OCI-LY7 (cell line): ENCODE measurements around the gene GAREM1. TPM values are rescaled to one million over a fixed set of nuclear protein-coding genes. Genes with fewer than 3 reads are reported as not detected.

ENCODE experiments used
- BruUV-seq: library from RNA; stranded (reverse); fragments of 400-500 nt; replicated peaks from 2 replicates; lab custom pipeline; 2021; lab: Mats Ljungman, UMichigan
- CTCF ChIA-PET: fragments of 300-600 bp; sonication (Branson Sonifier 250); formaldehyde crosslinking; loops from one replicate; lab custom pipeline; 2022; ENCODE audit warnings: antibody characterized with exemption; ENCODE audit not compliant: unreplicated experiment; lab: Charles Lee
- POLR2A ChIA-PET: fragments of 300-600 bp; sonication (Branson Sonifier 250); formaldehyde crosslinking; loops from one replicate; lab custom pipeline; 2022; ENCODE audit warnings: antibody characterized with exemption; lab: Charles Lee
- DNase-seq: peaks from one replicate; pipeline ENCODE4 v3.0.0-alpha.2; 2015; ENCODE audit warnings: low spot score
- H2AFZ ChIP-seq: fragments of 200-600 bp; sonication (generic), shearing (Covaris generic); 2 replicates; pipeline ENCODE4 v1.6.1; 2014; ENCODE audit warnings: mild to moderate bottlenecking, antibody characterized with exemption, low read length, moderate library complexity
- H3K27ac ChIP-seq: fragments of 200-600 bp; sonication (generic); 2 replicates; pipeline ENCODE4 v1.5.1; 2014; ENCODE audit warnings: mixed run types, low read depth, mild to moderate bottlenecking, moderate library complexity, low read length, inconsistent platforms; ENCODE audit not compliant: poor library complexity, severe bottlenecking
- H3K36me3 ChIP-seq: fragments of 200-600 bp; sonication (generic); 2 replicates; pipeline ENCODE4 v1.6.1; 2014; ENCODE audit warnings: mild to moderate bottlenecking, antibody characterized with exemption, low read length, moderate library complexity, mixed read lengths; ENCODE audit not compliant: insufficient read depth
- H3K4me1 ChIP-seq: fragments of 200-600 bp; sonication (generic); 2 replicates; pipeline ENCODE4 v1.5.1; 2014; ENCODE audit warnings: mild to moderate bottlenecking, low read length; ENCODE audit not compliant: insufficient read depth, poor library complexity, severe bottlenecking
- H3K4me2 ChIP-seq: fragments of 200-600 bp; sonication (generic); 2 replicates; pipeline ENCODE4 v1.6.1; 2014; ENCODE audit warnings: mild to moderate bottlenecking, low read length
- H3K4me3 ChIP-seq: fragments of 200-600 bp; sonication (generic); 2 replicates; pipeline ENCODE4 v1.5.1; 2014; ENCODE audit warnings: mild to moderate bottlenecking, low read depth, low read length; ENCODE audit not compliant: poor library complexity, severe bottlenecking
- H3K79me2 ChIP-seq: fragments of 200-600 bp; sonication (generic); 2 replicates; pipeline ENCODE4 v1.6.1; 2016; ENCODE audit warnings: low read depth, mild to moderate bottlenecking, low read length, moderate library complexity, mixed read lengths; ENCODE audit not compliant: insufficient read depth
- H3K9me2 ChIP-seq: fragments of 200-600 bp; sonication (generic); 2 replicates; pipeline ENCODE4 v1.6.1; 2016; ENCODE audit warnings: mild to moderate bottlenecking, low read length, mixed read lengths; ENCODE audit not compliant: insufficient read depth
- H3K9me3 ChIP-seq: fragments of 200-600 bp; sonication (generic); 2 replicates; pipeline ENCODE4 v1.6.1; 2014; ENCODE audit warnings: mild to moderate bottlenecking, mixed run types, low read length, mixed read lengths
- H4K20me1 ChIP-seq: fragments of 200-600 bp; sonication (generic); 2 replicates; pipeline ENCODE4 v1.6.1; 2014; ENCODE audit warnings: mild to moderate bottlenecking, antibody characterized with exemption, low read length, moderate library complexity, mixed read lengths; ENCODE audit not compliant: insufficient read depth
- CTCF ChIP-seq: fragments of 200-600 bp; sonication (generic); conservative IDR thresholded peaks from 2 replicates; pipeline ENCODE4 v1.5.1; 2014; ENCODE audit warnings: mild to moderate bottlenecking, antibody characterized with exemption, low read length, moderate library complexity, mixed read lengths
- EZH2phosphoT487 ChIP-seq: fragments of 200-600 bp; sonication (generic); IDR thresholded peaks from 2 replicates; pipeline ENCODE4 v1.6.1; 2018; ENCODE audit warnings: low read depth, borderline replicate concordance, mild to moderate bottlenecking, mixed run types, antibody characterized with exemption, low read length, moderate library complexity, mixed read lengths
- intact Hi-C: fragments of 100-400 bp; cut with micrococcal nuclease; formaldehyde crosslinking; loops from one replicate; pipeline ENCODE4 v1.10.0; 2022; ENCODE audit not compliant: unreplicated experiment
- total RNA-seq, 2 experiments: library from RNA; depleted of rRNA in 1 of 2; stranded (reverse); fragments of >200 nt in 1 of 2; shearing (Covaris generic) in 1 of 2; gene quantifications; 2 replicates each; pipeline ENCODE4 v1.2.3, GENCODE V29; 2014 to 2022

GAREM1 gene
- total RNA-seq, 2 experiments from 2014 or later = 1.0 to 2.7 TPM

DNA sequence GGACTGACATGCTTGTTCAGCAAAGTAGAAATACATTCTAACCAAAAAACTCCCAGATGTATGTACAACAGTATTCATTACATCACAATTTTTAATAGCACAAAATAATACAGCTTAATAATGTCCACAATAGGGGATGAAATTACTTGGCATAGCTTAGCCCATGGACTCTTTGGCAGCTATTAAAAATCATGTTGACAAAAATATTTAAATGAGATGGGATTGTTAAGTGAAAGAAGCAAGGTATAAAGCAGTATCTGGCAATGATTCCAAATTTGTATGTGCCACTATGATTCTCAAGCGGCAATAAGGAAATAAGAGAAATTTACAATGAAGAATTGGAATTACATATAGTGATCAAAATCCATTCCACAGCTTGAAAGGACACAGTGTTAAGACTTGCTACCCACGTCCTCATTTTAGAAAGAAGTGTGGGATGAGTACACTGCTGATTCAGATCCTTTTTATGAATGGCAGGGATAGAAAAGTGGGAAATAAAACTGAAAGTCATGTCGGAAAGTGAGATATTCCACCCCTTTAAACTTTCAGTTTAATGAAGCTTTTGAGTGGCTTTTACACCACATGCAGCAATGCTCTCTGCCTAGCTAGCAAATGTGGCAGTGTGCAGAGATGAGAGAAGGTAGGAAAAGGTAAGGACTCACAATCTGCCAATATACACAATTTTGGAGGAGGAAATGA, 2.4 kb downstream of the GAREM1 start:
- H3K9me3 ChIP-seq = no peaks in the 10 kb centered on the region
- DNase-seq = no peak
- H3K27ac ChIP-seq = no peak overlapping the region
- intact Hi-C loops = no loop called here
- BruUV-seq = no TSS peak
- peak overlapping the region; percentile 71 for H3K4me2 ChIP-seq
- ChIA-PET CTCF (no interaction called here), POLR2A (interaction anchor here (0.6 to 1.3 kb wide), 3 partner anchors 16 to 1386 kb away, joined by 3 to 4 read pairs (median 3); no protein-coding TSS in a partner anchor)
- no peaks in the 10 kb centered on the region for H3K79me2 ChIP-seq
- no peaks in the 10 kb centered on the region for H3K9me2 ChIP-seq
- H2AFZ ChIP-seq = no peak overlapping the region; the same call in 1 of the 2 replicates
- H3K36me3 ChIP-seq = no peaks in the 10 kb centered on the region
- peak overlapping the region; percentile 72 for H3K4me3 ChIP-seq
- peaks cover 16% of the 10 kb centered on the region for H3K4me1 ChIP-seq
- no peaks in the 10 kb centered on the region for H4K20me1 ChIP-seq
- TF ChIP-seq EZH2phosphoT487 = no peak
- no peak for TF ChIP-seq CTCF

DNA sequence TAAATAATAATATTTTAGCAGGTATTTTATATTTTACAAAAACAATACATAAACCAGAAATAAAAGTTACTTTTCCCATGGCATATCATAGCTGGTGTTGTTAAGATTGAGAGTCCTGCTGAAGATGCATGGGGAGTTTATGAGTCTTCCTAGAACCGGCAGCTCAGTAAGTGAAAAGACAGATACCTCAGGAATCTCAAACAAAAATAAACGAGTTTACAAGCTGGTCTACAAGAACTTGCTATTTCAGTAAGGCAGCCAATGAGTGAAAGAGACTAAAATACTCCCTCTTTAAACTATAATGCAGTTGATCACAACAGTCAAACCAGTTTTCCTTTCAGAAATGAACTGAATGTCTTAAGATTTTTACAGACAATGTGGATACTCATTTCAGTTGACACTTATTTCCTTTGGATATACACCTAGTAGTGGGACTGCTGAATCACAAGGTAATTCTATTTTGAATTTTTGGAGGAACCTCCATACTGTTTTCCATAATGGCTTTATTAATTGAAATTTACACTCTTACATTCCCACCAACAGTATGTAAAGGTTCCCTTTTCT, 8.9 kb downstream of the GAREM1 start:
- Histone ChIP-seq H4K20me1 (no peaks in the 10 kb centered on the region), H3K9me2 (no peaks in the 10 kb centered on the region), H3K9me3 (no peaks in the 10 kb centered on the region), H3K4me1 (no peaks in the 10 kb centered on the region), H3K27ac (no peak overlapping the region), H3K79me2 (no peaks in the 10 kb centered on the region), H3K4me3 (no peak overlapping the region), H3K4me2 (no peak overlapping the region), H3K36me3 (no peaks in the 10 kb centered on the region), H2AFZ (no peak overlapping the region)
- intact Hi-C loops = no loop called here
- no peak for TF ChIP-seq EZH2phosphoT487
- no peak for TF ChIP-seq CTCF
- no peak for DNase-seq
- POLR2A ChIA-PET = no interaction called here
- CTCF ChIA-PET = no interaction called here
- no TSS peak for BruUV-seq

DNA sequence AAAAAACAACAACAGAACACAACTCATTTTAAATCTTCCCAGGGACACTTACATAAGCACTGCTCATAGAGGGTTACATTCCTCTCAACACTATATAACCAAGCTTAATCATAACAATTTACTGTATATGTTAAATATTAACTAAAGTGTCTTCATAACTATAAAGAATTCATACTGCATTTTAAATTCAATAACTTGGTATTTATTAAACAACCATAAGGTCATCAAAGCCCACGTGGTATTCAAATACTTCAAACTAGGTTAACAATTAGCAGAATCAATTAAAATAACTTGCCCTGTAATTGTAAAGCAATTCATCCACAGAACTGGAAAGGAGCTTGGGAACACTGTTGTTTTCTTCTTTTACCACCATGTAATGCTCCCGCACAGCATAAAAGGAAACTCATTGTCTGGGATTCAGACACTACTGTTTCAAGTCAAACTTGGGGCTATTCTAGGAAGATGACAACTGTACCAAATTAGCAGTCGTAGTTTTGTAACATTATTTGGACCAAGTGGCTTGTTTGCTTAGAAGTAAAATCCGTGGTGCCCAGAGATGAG, 10.4 kb downstream of the GAREM1 start:
- ChIA-PET CTCF (no interaction called here), POLR2A (no interaction called here)
- no peaks in the 10 kb centered on the region for H3K9me2 ChIP-seq
- DNase-seq = no peak
- no peak overlapping the region for H3K27ac ChIP-seq
- H3K4me3 ChIP-seq = no peak overlapping the region
- BruUV-seq = no TSS peak
- TF ChIP-seq EZH2phosphoT487 (no peak), CTCF (no peak)
- H3K4me1 ChIP-seq = no peaks in the 10 kb centered on the region
- no peaks in the 10 kb centered on the region for H4K20me1 ChIP-seq
- H3K36me3 ChIP-seq = no peaks in the 10 kb centered on the region
- intact Hi-C loops = no loop called here
- no peaks in the 10 kb centered on the region for H3K79me2 ChIP-seq
- H3K4me2 ChIP-seq = no peak overlapping the region
- H2AFZ ChIP-seq = no peak overlapping the region
- H3K9me3 ChIP-seq = no peaks in the 10 kb centered on the region
